Fibroblast of pulmonary artery (primary cell): ENCODE results near the gene ARHGEF39.

Experiments used
- DNase-seq: peaks from one replicate; pipeline ENCODE4 v3.0.0-alpha.2; 2010; ENCODE audit warnings: low read depth
- H3K4me3 ChIP-seq: replicated peaks from 2 replicates; pipeline ENCODE4 v1.5.1; 2011; ENCODE audit warnings: low read depth, mild to moderate bottlenecking, control low read depth, low read length, moderate library complexity
- TF ChIP-seq, protein P1 (sequence below): IDR thresholded peaks from 2 replicates; pipeline ENCODE4 v1.5.1; 2011; ENCODE audit warnings: mild to moderate bottlenecking, control low read depth, low read length, inconsistent platforms; ENCODE audit errors: missing control alignments

The ARHGEF39 gene

DNA sequence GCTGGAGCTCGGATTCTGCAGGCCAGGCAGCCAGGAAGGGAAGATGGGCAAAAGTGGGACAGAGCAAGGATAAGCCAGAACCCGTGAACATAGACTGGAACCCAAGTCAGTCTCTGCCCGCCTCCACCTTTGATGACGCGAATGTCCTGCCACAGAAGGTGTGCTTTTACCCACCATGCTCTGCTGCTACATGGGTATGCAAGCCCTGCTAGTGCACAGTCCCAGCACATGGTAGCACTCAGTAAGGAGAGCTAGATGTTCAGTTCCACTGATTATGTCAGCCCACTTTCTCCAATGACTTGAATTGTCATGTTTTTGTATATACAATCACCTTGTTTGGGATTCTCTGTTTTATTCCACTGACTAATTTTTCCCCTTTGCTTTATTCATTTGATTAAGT is 35.4 kb downstream of the ARHGEF39 start:
- no peak overlapping the region for H3K4me3 ChIP-seq
- no peak for DNase-seq
- TF ChIP-seq, protein P1, sequence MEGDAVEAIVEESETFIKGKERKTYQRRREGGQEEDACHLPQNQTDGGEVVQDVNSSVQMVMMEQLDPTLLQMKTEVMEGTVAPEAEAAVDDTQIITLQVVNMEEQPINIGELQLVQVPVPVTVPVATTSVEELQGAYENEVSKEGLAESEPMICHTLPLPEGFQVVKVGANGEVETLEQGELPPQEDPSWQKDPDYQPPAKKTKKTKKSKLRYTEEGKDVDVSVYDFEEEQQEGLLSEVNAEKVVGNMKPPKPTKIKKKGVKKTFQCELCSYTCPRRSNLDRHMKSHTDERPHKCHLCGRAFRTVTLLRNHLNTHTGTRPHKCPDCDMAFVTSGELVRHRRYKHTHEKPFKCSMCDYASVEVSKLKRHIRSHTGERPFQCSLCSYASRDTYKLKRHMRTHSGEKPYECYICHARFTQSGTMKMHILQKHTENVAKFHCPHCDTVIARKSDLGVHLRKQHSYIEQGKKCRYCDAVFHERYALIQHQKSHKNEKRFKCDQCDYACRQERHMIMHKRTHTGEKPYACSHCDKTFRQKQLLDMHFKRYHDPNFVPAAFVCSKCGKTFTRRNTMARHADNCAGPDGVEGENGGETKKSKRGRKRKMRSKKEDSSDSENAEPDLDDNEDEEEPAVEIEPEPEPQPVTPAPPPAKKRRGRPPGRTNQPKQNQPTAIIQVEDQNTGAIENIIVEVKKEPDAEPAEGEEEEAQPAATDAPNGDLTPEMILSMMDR, result no peak

DNA sequence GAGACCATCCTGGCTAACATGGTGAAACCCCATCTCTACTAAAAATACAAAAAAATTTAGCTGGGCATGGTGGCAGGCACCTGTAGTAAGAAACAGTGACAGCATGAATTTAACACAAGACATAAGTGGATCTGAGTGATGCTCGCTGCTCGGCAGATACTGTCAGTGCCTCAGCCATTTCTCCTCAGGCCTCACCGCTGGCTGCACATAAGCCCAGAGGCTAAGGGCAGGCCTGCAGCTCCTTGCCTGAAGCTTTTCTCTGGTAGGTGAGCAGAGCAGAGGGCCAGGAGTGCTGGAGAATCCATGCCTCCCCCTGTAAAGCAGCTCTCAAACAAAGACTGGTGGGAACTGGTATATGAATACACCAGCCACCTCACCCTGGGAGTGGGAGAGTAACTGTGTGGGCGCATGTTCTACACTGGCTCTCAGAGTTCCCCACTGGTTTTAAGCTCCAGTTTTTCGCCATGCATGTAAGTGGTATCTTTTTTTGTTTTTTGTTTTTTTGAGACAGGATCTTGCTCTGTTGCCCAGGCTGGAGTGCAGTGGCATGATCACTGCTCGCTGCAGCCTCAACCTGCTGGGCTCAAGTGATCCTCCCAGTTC is 36.5 kb downstream of the ARHGEF39 start:
- TF ChIP-seq, protein P1, result no peak
- no peak for DNase-seq

DNA sequence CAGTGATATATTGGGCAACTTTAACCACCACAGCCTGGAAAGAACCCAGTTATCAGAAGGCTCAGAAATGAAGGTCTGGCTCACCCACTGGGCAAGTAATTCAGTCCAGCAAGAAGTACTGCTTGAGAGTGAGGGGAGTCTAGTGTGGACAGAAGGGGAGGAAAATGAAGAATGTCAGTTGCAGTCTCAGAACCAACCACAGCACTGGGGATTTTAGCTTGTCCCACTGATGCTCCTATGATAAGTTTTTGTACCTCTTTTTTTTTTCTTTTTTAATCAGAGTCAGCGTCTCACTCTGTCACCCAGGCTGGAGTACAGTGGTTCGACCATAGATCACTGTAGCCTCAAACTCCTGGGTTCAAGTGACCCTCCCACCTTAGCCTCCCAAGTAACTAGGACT is 37.4 kb downstream of the ARHGEF39 start:
- TF ChIP-seq, protein P1, result no peak
- no peak for DNase-seq

More for the DNA sequence above, 36.5 kb downstream of the ARHGEF39 start:
- no peak overlapping the region for H3K4me3 ChIP-seq

DNA sequence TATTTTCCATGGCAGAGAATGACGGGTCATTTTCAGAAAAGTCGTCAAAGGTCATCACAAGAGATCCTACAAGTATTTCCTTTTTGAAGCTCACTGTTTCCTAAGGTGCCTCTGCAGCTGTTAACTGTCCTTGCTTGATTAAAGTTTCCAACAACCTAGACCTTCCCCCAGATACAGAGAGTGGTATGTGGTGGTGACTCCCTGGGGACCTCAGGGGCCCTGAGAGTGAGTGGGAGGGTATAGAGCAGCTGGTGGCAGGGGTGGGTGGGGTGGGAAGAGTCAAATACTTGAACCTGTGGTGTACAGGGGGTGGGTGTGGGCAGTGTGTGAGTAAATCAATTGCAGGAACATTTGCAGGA is 45.2 kb downstream of the ARHGEF39 start:
- no peak overlapping the region for H3K4me3 ChIP-seq
- no peak for DNase-seq
- TF ChIP-seq, protein P1, result no peak

More for the DNA sequence above, 37.4 kb downstream of the ARHGEF39 start:
- no peak overlapping the region for H3K4me3 ChIP-seq

DNA sequence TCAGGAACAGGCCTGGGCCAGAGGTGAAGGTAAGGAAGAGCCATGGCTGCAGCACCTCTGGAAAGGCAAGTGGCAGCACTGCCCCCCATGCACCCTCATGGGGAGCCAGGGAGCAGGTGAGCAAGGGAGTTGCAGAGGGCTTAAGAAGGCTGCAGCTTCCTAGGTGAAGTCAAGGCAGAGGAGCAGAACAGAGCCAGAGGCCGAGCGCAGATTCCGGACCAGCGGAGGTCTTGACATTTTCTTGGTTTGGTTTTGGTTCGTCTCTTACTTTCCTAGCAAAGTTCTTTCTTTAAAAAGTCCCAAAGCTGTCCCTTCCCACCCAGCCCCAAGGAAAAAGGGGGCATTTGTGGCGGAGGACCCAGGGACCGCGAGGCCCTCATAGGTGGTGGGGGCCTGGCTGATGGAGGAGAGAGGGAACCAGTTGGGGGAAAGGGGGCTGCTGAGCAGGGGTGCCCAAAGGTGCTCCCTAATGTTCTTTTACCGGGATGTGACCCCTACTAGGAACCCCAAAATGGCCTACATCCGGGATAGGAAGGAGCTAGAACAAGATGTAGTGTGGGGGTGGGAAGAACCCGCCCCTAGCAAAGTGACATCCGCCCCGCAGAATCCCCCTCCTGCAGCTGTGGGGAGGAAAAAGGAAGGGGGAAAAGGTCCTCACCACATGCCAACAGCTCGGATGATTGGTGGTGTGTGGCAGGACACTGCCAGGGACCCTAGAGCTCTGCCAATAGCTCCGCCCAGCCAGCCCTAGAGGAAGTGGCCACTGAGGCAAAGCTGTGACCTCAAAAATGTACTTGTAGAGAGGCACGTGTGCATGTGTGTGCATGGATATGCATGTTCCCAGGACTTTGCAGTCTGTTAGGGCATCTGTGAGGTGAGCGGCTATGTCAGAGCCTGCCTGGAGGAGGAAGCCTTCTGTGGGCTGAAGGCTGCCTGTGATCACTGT is 45.9 kb downstream of the ARHGEF39 start:
- no peak for DNase-seq
- TF ChIP-seq, protein P1, result no peak
- H3K4me3 ChIP-seq, result no peak overlapping the region

DNA sequence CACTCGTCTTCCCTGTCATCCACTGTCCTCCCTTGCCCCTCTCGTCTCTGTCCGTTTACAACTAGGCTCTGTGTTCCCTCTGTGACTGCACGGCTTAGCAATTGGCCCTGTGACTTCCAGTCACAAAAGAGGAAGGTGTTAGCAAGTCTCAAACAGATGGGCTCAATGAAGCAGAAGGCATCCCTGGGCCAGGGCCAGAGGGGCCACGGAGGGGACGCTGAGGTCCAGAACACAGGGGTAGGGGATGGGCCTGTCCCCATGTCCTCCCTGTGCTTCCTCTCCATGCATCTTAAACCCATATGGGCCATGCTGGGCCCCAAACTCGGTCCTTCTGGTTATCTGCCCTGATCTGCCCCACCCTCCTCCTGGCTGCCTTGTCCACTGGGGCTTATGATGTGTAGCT is 46.7 kb downstream of the ARHGEF39 start, which contains the start of gene CD72:
Gene CD72, minus strand, starts transcription at position 89 of the 403 bp plus-strand sequence. CDS start 110 bp downstream, outside the sequence.
- no peak for DNase-seq
- TF ChIP-seq, protein P1, result no peak
- peak within 1 kb of the TSS; percentile 37 for H3K4me3 ChIP-seq
